Measurements from ENCODE around the gene TRIM52.
A peak's percentile ranks its signal among the peaks of the same experiment; 100 is the strongest.
"Not testable (repeated sequence)": the region's sequence is repeated elsewhere in the genome, so short reads cannot be mapped to it uniquely, and the experiment has no call there.

TRIM52 gene

DNA sequence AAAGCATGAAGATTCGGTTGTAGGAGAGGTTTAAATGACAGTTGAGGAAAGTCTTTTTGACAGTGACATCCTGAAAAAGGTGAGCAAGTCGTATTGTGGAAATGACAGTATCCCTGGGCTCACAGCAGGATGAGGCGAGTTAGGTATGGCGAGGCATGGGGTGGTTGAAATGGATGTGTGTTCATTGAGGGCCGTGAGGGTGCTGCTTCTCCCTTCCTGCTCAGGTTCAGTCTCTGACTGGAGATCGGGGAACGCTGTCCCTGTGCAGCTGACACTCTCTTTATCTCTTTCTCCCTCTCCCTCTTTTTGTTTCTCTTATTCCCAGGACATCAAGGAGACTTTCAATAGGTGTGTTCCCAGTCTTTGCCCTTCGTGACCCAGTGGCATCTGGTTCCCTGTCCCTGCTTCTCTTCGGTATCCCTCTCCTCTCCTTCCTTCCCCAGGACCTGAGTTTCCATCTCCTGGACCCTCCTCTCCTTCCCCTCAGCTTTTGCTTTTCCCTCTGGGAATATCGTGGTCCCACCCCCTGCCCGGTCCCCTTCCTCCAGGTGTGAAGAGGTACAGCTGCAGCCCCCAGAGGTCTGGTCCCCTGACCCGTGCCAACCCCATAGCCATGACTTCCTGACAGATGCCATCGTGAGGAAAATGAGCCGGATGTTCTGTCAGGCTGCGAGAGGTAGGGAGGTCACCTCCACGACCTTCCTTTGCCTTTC is 27.7 kb downstream of the TRIM52 start:
- DNase-seq, result no peak

DNA sequence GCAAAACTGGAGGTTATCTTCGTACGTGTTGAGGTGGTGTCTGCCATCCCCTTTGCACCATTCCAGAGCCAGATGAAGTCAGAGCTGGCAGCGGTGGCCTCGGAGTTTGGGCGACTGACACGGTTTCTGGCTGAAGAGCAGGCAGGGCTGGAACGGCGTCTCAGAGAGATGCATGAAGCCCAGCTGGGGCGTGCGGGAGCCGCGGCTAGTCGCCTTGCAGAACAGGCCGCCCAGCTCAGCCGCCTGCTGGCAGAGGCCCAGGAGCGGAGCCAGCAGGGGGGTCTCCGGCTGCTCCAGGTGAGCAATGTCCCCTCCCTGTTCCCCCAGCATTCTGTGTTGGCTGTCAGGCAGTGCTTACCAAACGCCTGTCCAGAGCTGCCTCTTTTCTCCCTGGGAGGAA is 28.4 kb downstream of the TRIM52 start:
- DNase-seq, result no peak

DNA sequence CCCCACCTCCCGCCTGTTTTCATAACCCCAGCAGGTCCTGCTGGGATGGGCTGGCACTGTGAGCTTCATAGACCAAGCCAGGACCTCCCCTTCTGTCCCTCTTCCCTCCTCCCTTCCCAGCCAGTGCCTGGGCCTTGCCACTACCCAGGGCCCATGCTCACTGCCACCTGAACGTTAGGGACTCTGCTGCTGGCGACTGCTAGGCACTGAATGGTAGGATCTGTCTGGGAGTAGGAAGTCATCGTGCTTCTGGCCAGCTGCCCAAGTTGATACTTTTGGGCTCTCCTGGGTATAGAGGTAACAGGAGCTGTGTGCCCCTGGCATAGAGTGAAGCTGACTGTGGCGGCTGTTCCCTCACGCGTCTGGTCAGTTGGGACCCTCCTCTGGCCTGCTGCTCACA is 29.5 kb downstream of the TRIM52 start:
- no peak for DNase-seq

DNA sequence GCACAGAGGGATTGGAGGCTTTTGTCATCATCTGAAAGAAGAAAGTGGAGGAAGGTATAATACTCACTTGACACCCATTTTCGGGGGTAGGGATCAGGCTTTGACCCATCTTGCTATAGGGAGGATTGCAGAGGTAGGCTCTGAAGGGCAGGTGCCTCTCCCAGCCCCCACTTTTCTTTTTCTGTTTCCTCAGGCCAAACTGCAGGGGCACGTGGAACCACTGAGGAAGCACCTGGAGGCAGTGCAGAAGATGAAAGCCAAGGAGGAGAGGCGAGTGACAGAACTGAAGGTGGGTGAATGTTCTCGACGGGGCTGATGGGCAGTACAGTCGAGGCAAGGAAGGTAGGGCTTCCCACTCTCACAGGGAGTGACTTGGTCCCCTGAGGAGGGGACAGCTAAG is 30.4 kb downstream of the TRIM52 start:
- no peak for DNase-seq

DNA sequence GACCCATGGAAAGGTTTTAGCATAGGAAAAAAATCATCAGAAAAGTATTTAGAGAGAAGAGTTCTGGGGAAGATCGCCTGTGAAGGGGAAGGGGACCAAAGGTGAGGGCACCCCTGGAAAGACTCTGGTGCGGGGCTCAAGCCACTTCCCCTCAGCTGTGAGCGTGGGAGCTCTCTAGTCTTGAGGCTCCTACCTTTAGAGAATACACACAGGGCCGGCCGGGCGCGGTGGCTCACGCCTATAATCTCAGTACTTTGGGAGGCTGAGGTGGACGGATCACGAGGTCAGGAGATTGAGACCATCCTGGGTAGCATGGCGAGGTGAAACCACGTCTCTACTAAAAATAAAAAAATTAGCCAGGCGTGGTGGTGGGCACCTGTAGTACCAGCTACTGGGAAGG is 30.9 kb downstream of the TRIM52 start:
- DNase-seq, result no peak

DNA sequence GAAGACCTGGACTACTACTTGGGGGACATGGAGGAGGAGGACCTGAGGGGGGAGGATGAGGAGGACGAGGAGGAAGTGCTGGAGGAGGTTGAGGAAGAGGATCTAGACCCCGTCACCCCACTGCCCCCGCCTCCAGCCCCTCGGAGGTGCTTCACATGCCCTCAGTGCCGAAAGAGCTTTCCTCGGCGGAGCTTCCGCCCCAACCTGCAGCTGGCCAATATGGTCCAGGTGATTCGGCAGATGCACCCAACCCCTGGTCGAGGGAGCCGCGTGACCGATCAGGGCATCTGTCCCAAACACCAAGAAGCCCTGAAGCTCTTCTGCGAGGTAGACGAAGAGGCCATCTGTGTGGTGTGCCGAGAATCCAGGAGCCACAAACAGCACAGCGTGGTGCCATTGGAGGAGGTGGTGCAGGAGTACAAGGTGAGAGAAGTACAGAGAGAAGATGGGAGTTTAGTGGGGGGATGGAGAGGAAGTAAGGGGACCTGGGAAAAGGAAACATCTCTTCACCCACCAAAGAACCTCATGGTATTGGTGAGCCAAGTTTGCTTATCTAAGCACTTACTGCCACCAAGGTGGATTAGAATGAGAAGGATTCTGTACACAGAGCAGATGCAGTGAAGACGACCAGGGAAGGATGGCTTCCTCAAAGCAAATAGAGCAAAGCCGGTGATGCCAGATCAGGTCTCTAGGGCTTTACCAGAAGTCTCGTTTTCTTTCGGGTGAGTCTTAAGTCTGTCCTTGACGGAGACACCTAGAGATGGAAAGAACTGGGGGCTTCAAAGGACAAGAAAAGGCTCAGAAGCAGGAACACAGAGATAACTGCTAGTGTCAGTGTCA is 36.3 kb downstream of the TRIM52 start:
- DNase-seq, result no peak

DNA sequence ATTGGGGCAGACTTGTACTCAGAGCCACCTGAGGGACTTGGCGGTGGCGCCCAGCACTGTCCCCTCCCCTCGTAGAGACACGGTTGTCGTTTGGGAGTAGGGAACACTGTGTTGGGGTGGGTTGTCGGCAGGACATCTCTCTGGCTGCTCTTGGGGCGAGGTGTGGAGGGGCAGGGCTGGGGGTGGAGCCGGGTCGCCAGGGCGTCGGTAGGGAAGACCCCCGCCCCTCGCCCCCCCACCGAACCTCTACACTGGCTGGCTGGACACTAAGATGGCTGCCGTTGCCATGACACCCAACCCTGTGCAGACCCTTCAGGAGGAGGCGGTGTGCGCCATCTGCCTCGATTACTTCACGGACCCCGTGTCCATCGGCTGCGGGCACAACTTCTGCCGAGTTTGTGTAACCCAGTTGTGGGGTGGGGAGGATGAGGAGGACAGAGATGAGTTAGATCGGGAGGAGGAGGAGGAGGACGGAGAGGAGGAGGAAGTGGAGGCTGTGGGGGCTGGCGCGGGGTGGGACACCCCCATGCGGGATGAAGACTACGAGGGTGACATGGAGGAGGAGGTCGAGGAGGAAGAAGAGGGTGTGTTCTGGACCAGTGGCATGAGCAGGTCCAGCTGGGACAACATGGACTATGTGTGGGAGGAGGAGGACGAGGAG is 37.1 kb downstream of the TRIM52 start:
- peak; percentile 39 for DNase-seq

DNA sequence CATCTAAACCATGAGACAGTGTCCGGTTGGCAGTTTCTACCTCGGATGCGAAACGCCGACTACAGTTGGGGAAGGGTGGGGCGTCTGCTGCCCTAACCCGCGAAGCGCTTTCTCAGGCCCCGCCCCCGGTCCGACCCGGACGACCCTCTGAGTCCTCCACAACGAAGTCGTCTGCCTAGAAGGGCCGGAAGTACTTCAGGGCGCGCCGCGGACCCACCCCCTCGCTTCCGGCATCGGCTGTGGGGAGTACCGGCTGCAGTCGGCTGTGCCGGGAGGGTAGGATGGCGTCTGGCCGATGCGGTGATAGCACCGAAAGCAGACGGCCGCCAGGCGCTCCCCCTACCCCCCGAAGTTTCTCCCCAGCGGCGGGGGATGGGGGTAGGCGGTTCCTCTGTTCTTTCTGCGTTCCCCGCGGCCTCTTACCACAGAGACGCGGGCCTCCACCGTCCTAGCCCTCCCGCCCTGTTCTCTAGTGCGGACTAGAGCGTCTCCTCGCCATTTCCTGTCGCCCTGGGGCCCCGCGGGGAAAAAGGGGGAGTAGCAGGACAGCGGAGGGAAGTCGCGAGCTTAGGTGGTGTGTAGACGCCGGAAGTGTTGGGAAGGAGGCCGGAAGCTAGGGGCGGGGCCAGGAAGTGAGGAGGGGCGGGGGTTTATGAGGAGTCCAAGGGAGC is 37.8 kb downstream of the TRIM52 start, which contains the start of gene TRIM41:
Gene TRIM41 (plus strand): TSS at position 224 of the 671 bp plus-strand sequence. CDS start 719 bp downstream, outside the sequence.
- peak; percentile 99 for DNase-seq

DNA sequence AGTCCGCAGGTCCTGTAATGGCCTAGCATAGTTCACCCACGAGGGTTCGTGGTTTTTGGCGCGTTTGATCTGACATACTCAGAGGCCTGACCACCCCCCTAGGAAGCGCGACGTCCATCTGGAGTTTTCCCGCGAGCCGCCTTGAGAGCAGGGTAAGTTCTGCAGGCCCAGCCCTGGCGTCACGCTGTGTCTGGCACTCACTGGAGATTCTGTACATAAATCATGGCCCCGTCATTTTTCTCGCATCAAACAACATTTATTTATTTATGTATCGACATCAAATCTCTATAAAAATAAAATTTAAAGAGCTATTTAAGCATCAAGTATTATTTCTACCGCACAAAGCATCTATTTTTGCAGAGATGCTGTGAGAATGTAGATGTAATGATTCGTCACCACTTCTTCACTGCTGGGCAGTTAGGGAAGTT is 38.3 kb downstream of the TRIM52 start:
- no peak for DNase-seq

DNA sequence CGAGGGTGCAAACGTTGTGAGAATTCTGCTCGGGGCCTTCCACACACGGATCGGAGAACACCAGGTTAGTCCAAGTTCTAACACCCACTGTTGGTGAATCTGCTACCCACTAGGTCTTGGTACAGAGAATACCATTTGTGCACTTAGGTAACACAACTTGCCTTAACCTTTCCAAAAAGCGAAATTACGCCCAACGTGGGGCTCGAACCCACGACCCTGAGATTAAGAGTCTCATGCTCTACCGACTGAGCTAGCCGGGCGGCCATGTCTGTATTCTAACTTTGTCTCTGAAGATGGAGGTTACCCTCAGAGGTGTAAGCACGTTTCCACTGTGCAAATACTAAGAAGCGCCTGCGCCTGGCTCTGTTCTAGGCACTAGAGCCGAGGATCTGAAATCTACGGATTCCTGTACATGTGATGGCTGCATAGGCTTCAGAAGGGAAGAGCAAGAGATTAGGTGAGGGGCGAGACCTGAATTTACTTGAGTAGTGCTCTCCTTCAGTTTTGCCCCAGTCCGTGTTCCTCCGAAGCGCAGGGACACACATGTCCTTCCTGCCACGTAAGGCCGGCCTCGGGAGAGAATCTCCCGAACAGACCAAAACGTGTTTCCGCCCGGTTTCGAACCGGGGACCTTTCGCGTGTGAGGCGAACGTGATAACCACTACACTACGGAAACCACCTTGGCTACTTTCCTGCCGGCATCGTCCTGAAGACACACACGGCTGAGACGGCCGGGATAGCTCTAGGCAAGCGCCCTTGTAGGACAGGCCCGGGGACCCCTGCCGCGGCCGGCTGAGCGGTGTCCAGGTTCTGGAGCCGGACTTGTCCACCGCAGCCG is 38.9 kb downstream of the TRIM52 start:
- DNase-seq, result peak; percentile 95

DNA sequence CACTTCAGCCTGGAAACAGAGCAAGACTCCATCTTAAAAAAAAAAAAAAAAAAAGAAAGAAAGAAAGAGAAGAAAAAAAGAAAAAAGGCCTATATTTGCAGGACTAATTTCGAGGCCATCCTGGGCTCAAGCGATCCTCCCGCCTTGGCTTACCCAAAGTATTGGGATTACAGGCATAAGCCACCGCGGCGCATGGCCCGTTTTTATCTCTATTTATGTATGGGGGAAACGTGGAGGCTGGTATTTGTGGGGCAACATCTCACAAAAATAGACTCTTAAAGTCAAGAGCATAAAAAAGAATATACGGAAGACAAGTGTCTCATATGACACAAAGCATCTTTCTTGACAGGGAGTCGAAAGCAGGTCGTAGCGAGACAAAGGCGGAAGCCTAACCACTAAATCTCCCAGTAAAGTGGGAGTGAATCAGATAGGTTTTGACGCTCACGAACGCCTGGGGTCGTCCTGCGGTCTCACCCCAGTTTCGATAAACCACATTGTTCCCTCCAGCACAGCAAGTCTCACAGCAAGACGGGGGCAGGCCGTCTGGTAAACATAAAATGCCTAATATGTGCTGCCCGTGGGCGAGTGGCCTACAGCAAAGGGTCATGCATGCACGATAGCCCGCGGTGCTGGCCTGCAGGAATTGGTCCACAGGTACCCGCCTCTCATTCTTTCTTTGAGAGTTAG is 39.7 kb downstream of the TRIM52 start:
- peak; percentile 52 for DNase-seq

DNA sequence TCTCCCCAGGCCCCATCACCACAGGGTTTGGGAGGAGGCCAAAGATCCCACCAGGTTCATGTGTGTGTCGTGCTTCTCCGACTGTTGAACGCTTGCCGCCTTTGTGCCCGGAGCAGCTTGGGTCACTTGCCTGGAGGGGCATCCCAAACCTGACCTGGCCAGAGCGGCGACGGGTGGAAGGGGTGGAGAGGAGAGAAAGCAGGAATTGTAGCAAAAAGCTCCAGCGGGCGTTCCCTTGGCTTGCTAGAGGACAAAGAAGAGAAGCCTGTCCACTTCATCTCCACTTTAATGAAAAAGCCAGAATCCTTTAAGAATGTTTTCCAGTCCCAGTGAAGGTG is 40.8 kb downstream of the TRIM52 start:
- no peak for DNase-seq

DNA sequence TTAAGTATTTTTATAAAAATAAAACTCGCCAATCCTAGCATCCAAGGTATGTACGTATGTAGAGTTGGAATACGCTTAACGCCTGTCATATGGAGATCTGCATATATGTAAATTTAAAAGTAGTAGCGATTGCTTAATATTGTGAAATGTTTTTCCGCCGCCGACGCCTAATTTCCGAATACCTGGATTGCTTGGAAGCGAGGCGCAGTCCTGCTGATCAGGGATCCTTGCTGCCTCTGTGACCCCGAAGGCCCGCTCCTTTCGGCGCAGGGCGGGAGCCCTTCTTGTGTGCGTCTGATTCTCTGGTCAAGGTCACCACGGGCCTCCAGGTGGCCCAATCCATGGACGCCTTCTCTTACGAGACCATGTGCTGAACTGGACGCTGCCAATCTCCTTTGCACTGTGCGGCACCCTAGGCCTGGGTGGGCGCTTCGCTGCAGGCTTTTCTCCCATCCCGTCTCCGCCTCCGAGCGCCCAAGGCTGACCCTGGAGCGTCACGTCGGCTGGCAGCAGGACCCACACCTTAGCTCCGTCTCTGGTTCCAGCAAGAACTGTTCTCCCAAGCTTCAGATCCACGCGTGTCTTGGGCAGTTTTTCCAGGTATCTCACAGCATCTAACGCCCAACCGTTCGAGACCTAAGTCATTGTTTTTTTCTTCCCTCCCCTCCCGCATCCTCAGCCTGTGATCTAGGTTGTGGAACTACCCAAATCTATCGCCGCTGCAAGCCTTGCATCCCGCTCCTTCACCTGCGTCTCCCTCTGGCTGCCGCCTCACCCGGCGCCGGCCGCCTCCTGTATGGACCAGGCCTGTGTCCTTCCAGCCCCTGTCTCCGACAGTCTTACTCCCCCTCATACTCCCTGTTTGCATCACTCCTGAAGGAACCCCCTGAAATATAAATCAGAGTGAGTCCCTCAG is 41.4 kb downstream of the TRIM52 start:
- no peak for DNase-seq

DNA sequence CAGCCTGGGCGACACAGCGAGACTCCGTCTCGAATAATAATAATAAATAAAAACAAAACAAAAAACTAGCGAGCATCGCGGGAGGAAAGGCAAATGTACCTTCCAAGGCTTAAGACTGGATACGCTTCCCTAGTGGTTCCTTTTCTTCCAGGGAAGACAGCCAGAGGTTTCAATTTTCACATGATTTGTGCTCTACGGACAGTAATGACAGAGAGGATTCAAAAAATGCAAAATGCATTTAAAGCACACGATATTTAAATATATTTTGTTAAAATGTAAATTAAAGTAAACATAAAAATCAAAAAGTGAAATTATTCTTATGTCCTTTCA is 42.2 kb downstream of the TRIM52 start:
- no peak for DNase-seq

DNA sequence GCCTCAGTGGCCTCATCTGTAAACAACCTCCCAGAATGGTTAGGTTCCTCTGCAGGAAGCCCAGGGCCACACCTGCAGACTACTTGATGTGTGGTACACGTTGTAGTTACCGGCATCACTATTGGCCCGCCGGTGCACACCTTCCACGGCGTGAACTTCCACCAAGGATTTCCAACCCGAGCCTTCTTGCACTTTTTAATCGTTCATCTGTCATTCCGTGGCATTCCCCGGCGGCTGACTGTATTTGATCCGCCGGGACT is 43.2 kb downstream of the TRIM52 start:
- DNase-seq, result peak; percentile 37

DNA sequence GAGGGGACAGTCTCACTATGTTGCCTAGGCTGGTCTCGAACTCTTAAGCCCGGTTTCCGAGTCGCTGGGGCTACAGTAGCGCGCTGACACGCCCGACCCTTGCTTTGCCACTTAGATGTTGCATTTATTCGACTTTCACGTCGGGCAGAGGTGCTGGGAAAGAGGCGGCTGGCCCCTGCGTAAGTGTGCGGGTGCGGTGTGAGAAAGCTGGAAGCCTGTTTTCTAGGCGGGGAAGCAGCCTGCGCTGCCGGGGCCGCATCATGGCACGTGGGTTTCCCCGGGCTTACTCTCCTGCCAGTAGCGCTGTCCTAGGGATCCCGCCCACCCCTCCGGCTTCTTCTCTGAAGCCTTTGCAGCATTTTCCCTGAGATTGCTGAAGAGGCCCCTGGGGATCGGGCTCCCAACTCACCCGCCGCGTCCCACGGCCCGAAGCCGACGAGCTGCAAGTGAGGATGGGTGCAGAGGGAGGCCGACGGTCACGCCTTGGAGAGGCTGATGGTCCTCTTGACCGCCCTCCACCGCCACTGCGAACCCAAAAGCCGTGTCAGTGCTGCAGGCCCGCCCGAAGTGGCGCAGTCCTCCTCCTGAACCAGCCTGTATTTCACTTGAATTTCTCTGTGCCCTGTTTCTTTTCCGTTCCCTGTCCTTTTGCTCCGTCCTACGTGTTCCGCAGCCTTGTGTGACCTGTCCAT is 43.7 kb downstream of the TRIM52 start:
- DNase-seq, result peak; percentile 52

DNA sequence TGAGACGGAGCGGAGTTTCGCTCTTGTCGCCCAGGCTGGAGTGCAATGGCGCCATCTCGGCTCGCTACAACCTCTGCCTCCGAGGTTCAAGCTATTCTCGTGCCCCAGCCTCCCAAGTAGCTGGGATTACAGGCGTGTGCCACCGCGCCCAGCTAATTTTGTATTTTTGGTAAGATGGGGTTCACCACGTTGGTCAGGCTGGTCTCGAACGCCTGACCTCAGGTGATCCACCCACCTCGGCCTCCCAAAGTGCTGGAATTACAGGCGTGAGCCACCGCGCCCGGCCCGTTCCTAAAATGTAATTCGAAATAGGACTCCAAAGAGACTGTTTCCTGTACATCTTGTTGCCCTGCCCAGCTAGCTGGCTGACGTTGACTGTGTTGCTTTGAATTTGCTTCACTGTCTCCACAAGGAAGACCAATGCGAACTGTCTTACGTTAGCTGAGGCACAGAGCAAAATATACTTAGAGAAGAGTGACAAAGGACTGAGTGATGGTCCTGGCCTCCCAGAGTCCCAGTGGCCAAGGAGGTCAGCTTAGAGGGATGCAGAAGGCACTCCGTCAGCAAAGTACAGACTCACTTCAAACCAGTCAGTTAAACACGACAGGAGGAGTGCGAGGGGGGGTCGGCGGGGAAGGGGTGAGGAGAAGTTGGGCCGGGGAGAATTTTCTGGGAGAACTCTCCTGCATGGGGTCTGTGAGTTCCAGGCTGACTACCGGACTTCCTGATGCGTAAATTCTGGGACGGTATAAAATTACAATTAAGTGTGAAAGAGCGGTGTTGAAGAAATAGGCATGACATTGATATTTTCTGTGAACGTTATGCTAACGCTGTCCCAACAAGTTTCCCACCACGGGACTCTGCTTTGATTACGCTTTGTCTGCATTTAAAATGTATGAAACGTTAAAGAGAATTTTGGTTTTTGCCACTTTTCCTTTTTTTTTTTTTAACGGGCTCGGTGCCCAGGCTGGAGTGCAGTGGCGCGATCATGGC is 44.6 kb downstream of the TRIM52 start:
- no peak for DNase-seq

DNA sequence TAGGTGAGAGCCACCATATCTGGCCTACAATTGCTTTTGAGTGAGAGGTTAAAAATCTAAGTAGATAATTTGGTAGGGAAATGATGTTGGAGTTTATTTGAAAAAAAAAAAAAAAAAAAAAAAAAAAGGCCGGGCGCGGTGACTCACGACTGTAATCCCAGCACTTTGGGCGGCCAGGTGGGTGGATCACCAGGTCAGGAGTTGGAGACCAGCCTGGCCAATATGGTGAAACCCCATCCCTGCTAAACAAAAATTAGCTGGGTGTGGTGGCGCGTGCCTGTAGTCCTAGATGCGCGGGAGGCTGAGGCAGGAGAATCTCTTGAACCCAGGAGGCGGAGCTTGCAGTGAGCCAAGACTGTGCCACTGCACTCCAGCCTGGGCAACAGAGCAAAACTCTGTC is 46.7 kb downstream of the TRIM52 start:
- DNase-seq, result not testable (repeated sequence)

DNA sequence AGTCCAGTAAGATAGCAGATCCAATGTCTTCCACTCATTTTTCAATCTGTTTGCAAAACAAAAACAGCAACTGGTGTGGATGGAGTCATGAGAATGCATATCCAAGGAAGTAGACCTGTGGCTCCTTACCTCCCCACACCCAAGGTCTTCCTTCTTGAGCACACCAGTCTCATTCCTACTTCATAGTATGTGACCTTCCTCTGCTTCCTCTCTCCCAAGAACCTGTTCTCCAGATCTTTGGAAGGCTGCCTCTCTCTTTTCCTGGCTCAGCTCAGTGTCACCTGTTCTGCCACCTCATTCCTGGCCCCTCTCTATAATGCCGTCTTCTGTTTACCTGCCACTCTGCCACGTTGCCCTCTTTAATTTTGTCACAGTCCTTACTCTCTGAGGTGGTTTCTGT is 48.0 kb downstream of the TRIM52 start:
- no peak for DNase-seq

Data from activated gamma-delta T cell treated with Interleukin-2 at 50 U/mL for 16 hours (primary cell).